Smooth muscle cell (in vitro differentiated cells): ENCODE results near the gene NCK2. TPM values are rescaled to one million over a fixed set of nuclear protein-coding genes. Genes with fewer than 3 reads are reported as not detected.

Source experiments
- DNase-seq: peaks from one replicate; lab custom pipeline; 2025; ENCODE audit not compliant: unreplicated experiment; lab: John Stamatoyannopoulos, UW
- H2AFZ ChIP-seq: fragments of 200-600 bp; sonication (generic); 2 replicates; pipeline ENCODE4 v1.6.0; 2016; ENCODE audit warnings: antibody characterized with exemption, low read depth, mild to moderate bottlenecking
- H3F3A ChIP-seq: fragments of 200-600 bp; sonication (generic); 2 replicates; pipeline ENCODE4 v1.6.0; 2017; ENCODE audit warnings: antibody characterized with exemption, low read depth
- H3K27ac ChIP-seq: fragments of 200-600 bp; sonication (generic); 2 replicates; pipeline ENCODE4 v1.5.1; 2016; ENCODE audit warnings: low read depth, mild to moderate bottlenecking
- H3K27me3 ChIP-seq: fragments of 200-600 bp; sonication (generic); 2 replicates; pipeline ENCODE4 v1.6.1; 2016; ENCODE audit warnings: low read depth, mild to moderate bottlenecking
- H3K36me3 ChIP-seq: fragments of 200-600 bp; sonication (generic); 2 replicates; pipeline ENCODE4 v1.5.1; 2016; ENCODE audit warnings: low read depth
- H3K4me1 ChIP-seq: fragments of 200-600 bp; sonication (generic); 2 replicates; pipeline ENCODE4 v1.5.1; 2016; ENCODE audit warnings: low read depth
- H3K4me2 ChIP-seq: fragments of 200-600 bp; sonication (generic); 2 replicates; pipeline ENCODE4 v1.6.0; 2016; ENCODE audit warnings: mild to moderate bottlenecking
- H3K4me3 ChIP-seq: fragments of 200-600 bp; sonication (generic); 2 replicates; pipeline ENCODE4 v1.5.1; 2016; ENCODE audit warnings: mild to moderate bottlenecking
- H3K79me2 ChIP-seq: fragments of 200-600 bp; sonication (generic); 2 replicates; pipeline ENCODE4 v1.6.0; 2016; ENCODE audit warnings: low read depth, mild to moderate bottlenecking
- H3K9ac ChIP-seq: fragments of 200-600 bp; sonication (generic); 2 replicates; pipeline ENCODE4 v1.6.0; 2016; ENCODE audit warnings: low read depth
- H3K9me3 ChIP-seq: fragments of 200-600 bp; sonication (generic); replicated peaks from 2 replicates; pipeline ENCODE4 v1.5.1; 2016; ENCODE audit warnings: low read depth
- H4K20me1 ChIP-seq: fragments of 200-600 bp; sonication (generic); 2 replicates; pipeline ENCODE4 v1.6.0; 2016; ENCODE audit warnings: low read depth
- CTCF ChIP-seq: fragments of 200-600 bp; sonication (generic); IDR thresholded peaks from 2 replicates; pipeline ENCODE4 v1.5.1; 2017; ENCODE audit warnings: borderline replicate concordance, mild to moderate bottlenecking, antibody characterized with exemption; ENCODE audit not compliant: insufficient read depth, poor library complexity, severe bottlenecking
- WGBS: methylation state at CpG from one replicate; pipeline ENCODE4 v1.1.7; 2016; ENCODE audit warnings: low lambda C conversion rate; 5-methylcytosine and 5-hydroxymethylcytosine counted together
- polyA plus RNA-seq: library from polyadenylated mRNA; unstranded; fragments of >200 nt; fragmentation: Nextera tagmentation; extraction: Ambion mirVana; gene quantifications from 2 replicates; pipeline ENCODE4 v1.2.1, GENCODE V29; 2016
- total RNA-seq: library from RNA; depleted of rRNA; stranded (reverse); fragments of >200 nt; gene quantifications from 2 replicates; pipeline ENCODE4 v1.2.3, GENCODE V29; 2014

The NCK2 gene
- total and polyA plus RNA-seq, 2 experiments from 2014 or later = 29.0 to 50.5 TPM

- Histone ChIP-seq H3K27ac (no peak overlapping the region), H3K9me3 (no peaks in the 10 kb centered on the region), H3K4me3 (no peak overlapping the region), H3K36me3 (no peaks in the 10 kb centered on the region), H3K4me2 (no peak overlapping the region), H3K27me3 (no peaks in the 10 kb centered on the region), H3K79me2 (peaks cover 37% of the 10 kb centered on the region), H2AFZ (no peak overlapping the region), H3K4me1 (peaks cover 20% of the 10 kb centered on the region), H3F3A (no peaks in the 10 kb centered on the region), H4K20me1 (peaks cover 98% of the 10 kb centered on the region), H3K9ac (no peak overlapping the region)
- no peak for DNase-seq
- 97% methylated on average over 13 of the region's 13 CpGs for WGBS
- TF ChIP-seq CTCF = no peak
Observed at GRCh38 chr2:105869341-105869740, 124.6 kb downstream of the NCK2 start.

- no peaks in the 10 kb centered on the region for H3K27me3 ChIP-seq
- no peaks in the 10 kb centered on the region for H3F3A ChIP-seq
- H3K27ac ChIP-seq = no peak overlapping the region
- H3K9me3 ChIP-seq = no peaks in the 10 kb centered on the region
- no peak overlapping the region for H2AFZ ChIP-seq
- no peak overlapping the region for H3K4me2 ChIP-seq
- WGBS = 96% methylated on average over 4 of the region's 4 CpGs
- peaks cover 97% of the 10 kb centered on the region for H4K20me1 ChIP-seq
- TF ChIP-seq CTCF = no peak
- H3K4me1 ChIP-seq = peaks cover 20% of the 10 kb centered on the region
- H3K79me2 ChIP-seq = peaks cover 40% of the 10 kb centered on the region
- no peak overlapping the region for H3K4me3 ChIP-seq
- no peak overlapping the region for H3K9ac ChIP-seq
- no peaks in the 10 kb centered on the region for H3K36me3 ChIP-seq
- no peak for DNase-seq
Observed at GRCh38 chr2:105870062-105870461, 125.3 kb downstream of the NCK2 start.

- Histone ChIP-seq H3K9me3 (no peaks in the 10 kb centered on the region), H4K20me1 (peaks cover 97% of the 10 kb centered on the region), H3K36me3 (no peaks in the 10 kb centered on the region), H3F3A (no peaks in the 10 kb centered on the region), H3K4me1 (peaks cover 19% of the 10 kb centered on the region), H3K4me3 (no peak overlapping the region), H3K27ac (no peak overlapping the region), H3K79me2 (peaks cover 44% of the 10 kb centered on the region), H3K9ac (no peak overlapping the region), H2AFZ (no peak overlapping the region), H3K4me2 (no peak overlapping the region), H3K27me3 (no peaks in the 10 kb centered on the region)
- TF ChIP-seq CTCF = no peak
- no peak for DNase-seq
- 94% methylated on average over 11 of the region's 11 CpGs for WGBS
Observed at GRCh38 chr2:105870858-105871257, 126.1 kb downstream of the NCK2 start.

- no peak for TF ChIP-seq CTCF
- WGBS = 95% methylated on average over 14 of the region's 14 CpGs
- Histone ChIP-seq H2AFZ (no peak overlapping the region), H3K9me3 (no peaks in the 10 kb centered on the region), H3K27me3 (no peaks in the 10 kb centered on the region), H3K27ac (no peak overlapping the region), H3K9ac (no peak overlapping the region), H3K4me3 (no peak overlapping the region), H4K20me1 (peaks cover 94% of the 10 kb centered on the region), H3F3A (no peaks in the 10 kb centered on the region), H3K79me2 (peaks cover 46% of the 10 kb centered on the region), H3K36me3 (no peaks in the 10 kb centered on the region), H3K4me2 (no peak overlapping the region), H3K4me1 (peaks cover 11% of the 10 kb centered on the region)
- no peak for DNase-seq
Observed at GRCh38 chr2:105872142-105872728, 127.5 kb downstream of the NCK2 start.
